ENCODE measurements around the gene SIRT2. TPM values are rescaled to one million over a fixed set of nuclear protein-coding genes. Genes with fewer than 3 reads are reported as not detected.

Gene SIRT2
- total and polyA plus RNA-seq, 2 donors from 2014 or later = 36.0 to 56.9 TPM

DNA sequence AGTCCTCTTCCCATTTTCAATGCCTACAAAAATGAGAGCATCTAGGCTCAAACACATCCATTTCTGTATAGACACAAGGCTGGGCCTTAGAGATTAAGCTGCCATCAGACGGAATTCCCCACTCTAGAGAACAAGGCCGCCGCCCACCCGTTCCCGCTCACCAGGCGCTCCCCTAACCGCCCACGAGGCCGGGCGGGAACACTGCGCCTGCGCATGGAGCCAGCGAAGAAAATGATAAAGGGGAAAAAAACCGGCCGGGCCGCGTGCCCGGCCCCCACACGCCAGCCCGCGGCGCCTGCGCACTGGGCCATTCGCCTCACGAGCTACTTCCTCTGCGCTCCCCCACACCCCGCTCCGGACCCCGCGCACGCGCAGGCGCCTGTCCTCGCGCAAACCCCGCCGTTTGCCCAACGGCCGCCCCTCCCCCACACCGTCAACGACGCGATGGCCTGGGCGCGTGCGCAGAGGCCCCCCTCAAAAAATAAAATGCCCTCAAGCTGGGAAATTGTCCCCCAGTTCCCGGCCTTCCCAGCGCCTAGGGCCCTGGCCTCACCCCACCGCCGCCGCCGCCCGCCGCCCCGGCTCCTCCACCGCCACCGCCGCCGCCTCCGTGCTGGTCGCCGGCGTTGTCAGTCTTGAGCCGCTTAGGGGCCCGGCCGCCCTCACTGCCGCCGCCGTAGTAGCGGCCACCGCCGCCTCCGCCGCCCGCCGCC, 50.1 kb downstream of the SIRT2 start:
- Histone ChIP-seq H3K9ac (ENCODE audit: low read length in 3 of 3) (peak overlapping the region; percentile 9 to 85 (median 72)), H3K27ac (ENCODE audit: low read depth in 2 of 2, low read length in 2 of 2) (peak overlapping the region; percentile 100), H3K4me1 (ENCODE audit: control insufficient read depth in 2 of 3, insufficient read depth in 2 of 3, low read depth in 1 of 3, low read length in 3 of 3) (peaks cover 0 to 31% (median 15%) of the 10 kb centered on the region in 3 donors), H3K36me3 (ENCODE audit: control insufficient read depth in 2 of 3, insufficient read depth in 3 of 3, low read length in 3 of 3) (peaks cover 14 to 34% (median 28%) of the 10 kb centered on the region in 3 donors), H3K9me3 (ENCODE audit: control insufficient read depth in 2 of 3, insufficient read depth in 1 of 3, low read length in 3 of 3) (no peaks in the 10 kb centered on the region), H3K27me3 (ENCODE audit: control insufficient read depth, insufficient read depth, low read length) (no peaks in the 10 kb centered on the region), H3K4me3 (ENCODE audit: low read length in 3 of 3) (peak overlapping the region; percentile 80 to 89 (median 82))
- FAIRE-seq (no peak), DNase-seq (peak; percentile 97 to 99 (median 98))
- TF ChIP-seq, protein P1, sequence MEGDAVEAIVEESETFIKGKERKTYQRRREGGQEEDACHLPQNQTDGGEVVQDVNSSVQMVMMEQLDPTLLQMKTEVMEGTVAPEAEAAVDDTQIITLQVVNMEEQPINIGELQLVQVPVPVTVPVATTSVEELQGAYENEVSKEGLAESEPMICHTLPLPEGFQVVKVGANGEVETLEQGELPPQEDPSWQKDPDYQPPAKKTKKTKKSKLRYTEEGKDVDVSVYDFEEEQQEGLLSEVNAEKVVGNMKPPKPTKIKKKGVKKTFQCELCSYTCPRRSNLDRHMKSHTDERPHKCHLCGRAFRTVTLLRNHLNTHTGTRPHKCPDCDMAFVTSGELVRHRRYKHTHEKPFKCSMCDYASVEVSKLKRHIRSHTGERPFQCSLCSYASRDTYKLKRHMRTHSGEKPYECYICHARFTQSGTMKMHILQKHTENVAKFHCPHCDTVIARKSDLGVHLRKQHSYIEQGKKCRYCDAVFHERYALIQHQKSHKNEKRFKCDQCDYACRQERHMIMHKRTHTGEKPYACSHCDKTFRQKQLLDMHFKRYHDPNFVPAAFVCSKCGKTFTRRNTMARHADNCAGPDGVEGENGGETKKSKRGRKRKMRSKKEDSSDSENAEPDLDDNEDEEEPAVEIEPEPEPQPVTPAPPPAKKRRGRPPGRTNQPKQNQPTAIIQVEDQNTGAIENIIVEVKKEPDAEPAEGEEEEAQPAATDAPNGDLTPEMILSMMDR (IDR thresholded peaks at IDR 0.05; ENCODE audit: borderline replicate concordance, extremely low read depth, insufficient read depth) = no peak
- intact Hi-C loops (cut with DNase I) = no loop called here

DNA sequence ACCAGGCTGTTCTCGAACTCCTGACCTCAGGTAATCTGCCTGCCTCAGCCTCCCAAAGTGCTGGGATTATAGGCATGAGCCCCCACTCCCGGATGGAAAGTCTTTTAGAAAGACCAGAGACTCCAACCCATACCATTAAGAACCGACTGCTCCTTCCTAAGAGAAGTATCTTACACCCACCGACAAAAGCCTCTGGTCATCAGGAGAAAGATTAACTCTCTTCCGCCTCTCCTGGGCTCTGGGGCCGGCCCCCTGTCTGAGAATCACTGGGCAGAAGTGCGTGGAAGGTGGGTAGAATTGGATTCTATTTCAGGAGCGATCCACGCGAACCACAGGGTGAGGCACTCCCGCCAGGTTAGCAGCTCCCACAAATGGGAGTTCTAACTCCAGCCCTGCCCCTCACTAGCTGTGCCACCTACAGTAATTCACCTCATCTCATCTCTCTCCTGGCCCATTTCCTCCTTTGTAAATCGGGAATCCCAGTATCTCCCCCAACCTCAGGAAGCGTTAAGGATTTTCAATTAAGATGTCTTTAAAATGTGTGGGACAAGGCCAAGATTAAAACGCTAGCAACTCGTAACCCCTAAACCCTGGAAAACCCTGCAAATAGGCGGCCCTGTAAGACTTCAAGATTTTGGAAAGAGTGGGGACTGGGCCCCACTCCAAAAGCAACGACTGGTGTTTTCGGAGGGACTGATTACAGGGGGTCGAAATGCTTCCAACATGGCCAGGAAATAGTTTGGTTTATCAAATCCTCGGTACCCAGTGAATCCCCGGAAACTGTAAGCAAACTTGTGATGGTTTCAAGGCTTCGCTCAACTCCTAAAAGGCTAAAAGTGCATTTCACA, 50.9 kb downstream of the SIRT2 start:
- FAIRE-seq (no peak), DNase-seq (peak in 1 of 5 donors; percentile 55)
- H3K4me1 ChIP-seq (ENCODE audit: control insufficient read depth in 2 of 3, insufficient read depth in 2 of 3, low read depth in 1 of 3, low read length in 3 of 3) = peaks cover 0 to 31% (median 15%) of the 10 kb centered on the region in 3 donors
- H3K4me3 ChIP-seq (ENCODE audit: low read length in 3 of 3) = peak overlapping the region; percentile 80 to 89 (median 82)
- peak overlapping the region; percentile 9 to 85 (median 72) for H3K9ac ChIP-seq (ENCODE audit: low read length in 3 of 3)
- H3K9me3 ChIP-seq (ENCODE audit: control insufficient read depth in 2 of 3, insufficient read depth in 1 of 3, low read length in 3 of 3) = no peaks in the 10 kb centered on the region
- peaks cover 16 to 42% (median 36%) of the 10 kb centered on the region in 3 donors for H3K36me3 ChIP-seq (ENCODE audit: control insufficient read depth in 2 of 3, insufficient read depth in 3 of 3, low read length in 3 of 3)
- intact Hi-C loops (cut with DNase I) = no loop called here
- H3K27me3 ChIP-seq (ENCODE audit: control insufficient read depth, insufficient read depth, low read length) = no peaks in the 10 kb centered on the region
- H3K27ac ChIP-seq (ENCODE audit: low read depth in 2 of 2, low read length in 2 of 2) = peak overlapping the region; percentile 35 to 100
- TF ChIP-seq, protein P1 (IDR thresholded peaks at IDR 0.05; ENCODE audit: borderline replicate concordance, extremely low read depth, insufficient read depth) = no peak

DNA sequence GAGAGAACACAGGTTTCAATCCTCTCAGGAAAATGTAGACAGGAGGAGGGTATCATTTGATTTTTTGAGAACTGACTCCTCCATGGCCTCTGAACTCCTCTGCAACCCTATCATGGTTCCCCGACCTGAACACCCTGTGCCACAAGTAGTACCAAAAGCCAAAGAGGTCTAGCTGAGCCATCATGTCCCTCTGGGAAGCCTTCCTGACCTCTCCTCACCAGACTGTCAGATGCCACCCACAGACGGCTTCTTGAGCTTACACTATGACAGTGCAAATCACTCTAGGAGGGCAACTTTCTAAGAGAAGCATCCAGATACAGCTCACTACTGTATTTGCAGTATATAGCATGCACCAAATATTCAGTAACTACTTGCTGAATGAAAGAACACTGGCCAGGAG, 53.3 kb downstream of the SIRT2 start:
- Histone ChIP-seq H3K9ac (ENCODE audit: low read length in 3 of 3) (peak overlapping the region in 1 of 3 donors; percentile 5), H3K36me3 (ENCODE audit: control insufficient read depth in 2 of 3, insufficient read depth in 3 of 3, low read length in 3 of 3) (peaks cover 26 to 62% (median 57%) of the 10 kb centered on the region in 3 donors), H3K4me3 (ENCODE audit: low read length in 3 of 3) (no peak overlapping the region), H3K27me3 (ENCODE audit: control insufficient read depth, insufficient read depth, low read length) (no peaks in the 10 kb centered on the region), H3K27ac (ENCODE audit: low read depth in 2 of 2, low read length in 2 of 2) (no peak overlapping the region), H3K4me1 (ENCODE audit: control insufficient read depth in 2 of 3, insufficient read depth in 2 of 3, low read depth in 1 of 3, low read length in 3 of 3) (peaks cover 0 to 21% (median 11%) of the 10 kb centered on the region in 3 donors), H3K9me3 (ENCODE audit: control insufficient read depth in 2 of 3, insufficient read depth in 1 of 3, low read length in 3 of 3) (no peaks in the 10 kb centered on the region)
- TF ChIP-seq, protein P1 (IDR thresholded peaks at IDR 0.05; ENCODE audit: borderline replicate concordance, extremely low read depth, insufficient read depth) = no peak
- FAIRE-seq (no peak), DNase-seq (peak in 1 of 5 donors; percentile 10)
- intact Hi-C loops (cut with DNase I) = no loop called here

Data from kidney (tissue), 14 donors.